Heart left ventricle (tissue), 13 donors: ENCODE data around the gene SHISAL2A.

Experiments used
- POLR2A ChIP-seq, 2 donors: fragments of 450-650 bp; IDR thresholded peaks; one replicate each; pipeline ENCODE4 v1.6.1; 2017; ENCODE audit warnings: antibody characterized with exemption in 2 of 2, mild to moderate bottlenecking in 2 of 2, moderate library complexity in 2 of 2
- TF ChIP-seq, protein P1 (sequence below), 12 donors: fragments of 200-600 bp; sonication (generic) in 4 of 12; IDR thresholded peaks; one replicate each; pipeline versions ENCODE4 v1.5.0 to v1.8.0; 2018 to 2022; ENCODE audit warnings: antibody characterized with exemption in 12 of 12, mild to moderate bottlenecking in 5 of 12
- donor health status: ischemic (EF 13 %, LVEDD 7.1; RV severe dilation, severe dysfunction).
- donor health status: DM: no; HTN: yes; CAD: no.
- donor health status: DM: no; HTN: no; CAD: no.
- donor health status: ischemic (EF 25% LVEDD 6.9; RV normal size, moderate dysfunction).
- donor health status: ischemic (EF 25% LVEDD 5.7; RV mildly dilated, moderate dysfunction).
- donor health status: ischemic (EF 35%, LVEDD 5.7; RV mildly dilated, moderate dysfunction).
- donor health status: nonischemic (EF 11% LVEDD 7.7; RV severe dilation, severe dysfunction).
- donor health status: DM: yes; HTN: yes; CAD: no.
- donor health status: PGD.
- donor health status: ischemic (EF 29% LVEDD 5.4; RV normal size, mild dysfunction).
- donor health status: nonischemic (EF 23%, LVEDD 6.1; RV moderate dilation, normal function).

DNA sequence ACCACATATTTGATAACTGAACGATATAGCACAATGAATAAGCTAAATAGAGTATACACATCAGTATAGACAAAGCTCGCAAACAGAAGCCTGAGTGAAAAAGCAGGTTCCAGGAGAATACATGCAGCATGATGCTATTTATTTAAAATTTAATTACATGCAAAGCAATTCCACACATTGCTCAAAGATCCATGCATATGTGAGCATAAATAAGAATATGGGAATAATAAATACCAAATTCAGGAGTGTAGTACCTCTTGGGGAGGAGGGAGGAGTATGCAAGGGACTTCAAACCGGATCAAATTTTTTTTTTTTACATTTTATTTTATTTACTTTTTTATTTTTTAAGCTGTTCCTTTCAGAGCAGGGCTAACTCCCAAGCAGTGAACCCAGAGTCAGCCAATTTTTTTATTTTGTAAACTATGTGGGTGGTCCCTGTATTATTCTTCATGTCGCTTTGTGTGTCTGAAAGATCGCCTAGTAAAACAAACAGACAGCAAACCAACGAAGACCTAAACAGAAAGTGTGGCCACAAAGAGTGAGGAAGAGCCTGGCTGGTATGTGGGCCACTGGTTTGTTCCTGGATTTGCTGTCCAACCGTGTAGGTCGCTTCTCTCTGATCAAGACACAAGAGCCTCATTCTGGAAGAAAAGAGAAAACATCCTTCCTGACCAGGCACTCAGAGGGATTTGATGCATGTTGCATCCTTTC, 4.2 kb upstream of the SHISAL2A start:
- TF ChIP-seq, protein P1, sequence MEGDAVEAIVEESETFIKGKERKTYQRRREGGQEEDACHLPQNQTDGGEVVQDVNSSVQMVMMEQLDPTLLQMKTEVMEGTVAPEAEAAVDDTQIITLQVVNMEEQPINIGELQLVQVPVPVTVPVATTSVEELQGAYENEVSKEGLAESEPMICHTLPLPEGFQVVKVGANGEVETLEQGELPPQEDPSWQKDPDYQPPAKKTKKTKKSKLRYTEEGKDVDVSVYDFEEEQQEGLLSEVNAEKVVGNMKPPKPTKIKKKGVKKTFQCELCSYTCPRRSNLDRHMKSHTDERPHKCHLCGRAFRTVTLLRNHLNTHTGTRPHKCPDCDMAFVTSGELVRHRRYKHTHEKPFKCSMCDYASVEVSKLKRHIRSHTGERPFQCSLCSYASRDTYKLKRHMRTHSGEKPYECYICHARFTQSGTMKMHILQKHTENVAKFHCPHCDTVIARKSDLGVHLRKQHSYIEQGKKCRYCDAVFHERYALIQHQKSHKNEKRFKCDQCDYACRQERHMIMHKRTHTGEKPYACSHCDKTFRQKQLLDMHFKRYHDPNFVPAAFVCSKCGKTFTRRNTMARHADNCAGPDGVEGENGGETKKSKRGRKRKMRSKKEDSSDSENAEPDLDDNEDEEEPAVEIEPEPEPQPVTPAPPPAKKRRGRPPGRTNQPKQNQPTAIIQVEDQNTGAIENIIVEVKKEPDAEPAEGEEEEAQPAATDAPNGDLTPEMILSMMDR (IDR thresholded peaks at IDR 0.05): no peak
- no peak for TF ChIP-seq POLR2A (IDR thresholded peaks at IDR 0.05)
